Activated effector memory CD4-positive, alpha-beta T cell treated with Interleukin-2 at 50 U/mL for 16 hours (primary cell): ENCODE measurements around the gene RAMP2.
A peak's percentile ranks its signal among the peaks of the same experiment; 100 is the strongest.

Experiments used
- DNase-seq: peaks from one replicate; pipeline ENCODE4 v3.0.0-alpha.2; 2020

Gene RAMP2

GRCh38 chr17:42795465-42795864, 34.4 kb downstream of the RAMP2 start:
- DNase-seq = no peak

DNA sequence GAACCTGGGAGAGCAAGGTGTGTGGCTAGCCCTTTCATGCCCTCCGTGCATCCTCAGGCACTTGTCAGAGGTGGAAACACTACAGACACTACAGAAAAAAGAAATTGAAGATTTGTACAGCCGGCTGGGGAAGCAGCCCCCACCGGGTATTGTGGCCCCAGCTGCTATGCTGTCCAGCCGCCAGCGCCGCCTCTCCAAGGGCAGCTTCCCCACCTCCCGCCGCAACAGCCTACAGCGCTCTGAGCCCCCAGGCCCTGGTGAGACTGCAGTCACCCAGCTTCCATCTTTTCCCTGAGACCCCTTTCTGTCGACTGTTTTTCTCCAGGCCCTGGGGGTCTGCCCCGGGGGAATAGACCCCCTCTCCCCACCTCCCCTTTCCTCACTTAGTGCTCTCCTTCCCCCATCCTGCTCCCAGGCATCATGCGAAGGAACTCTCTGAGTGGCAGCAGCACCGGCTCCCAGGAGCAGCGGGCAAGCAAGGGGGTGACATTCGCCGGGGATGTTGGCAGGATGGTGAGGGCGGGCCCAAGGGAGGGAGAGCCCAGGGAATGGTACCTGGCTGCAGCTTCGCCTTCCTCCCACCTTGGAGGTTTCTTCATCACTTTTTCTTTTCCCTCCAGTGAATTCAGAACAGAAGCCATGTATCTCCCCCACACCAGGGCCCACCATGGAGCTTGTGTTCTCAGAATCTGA, 35.2 kb downstream of the RAMP2 start:
- no peak for DNase-seq

DNA sequence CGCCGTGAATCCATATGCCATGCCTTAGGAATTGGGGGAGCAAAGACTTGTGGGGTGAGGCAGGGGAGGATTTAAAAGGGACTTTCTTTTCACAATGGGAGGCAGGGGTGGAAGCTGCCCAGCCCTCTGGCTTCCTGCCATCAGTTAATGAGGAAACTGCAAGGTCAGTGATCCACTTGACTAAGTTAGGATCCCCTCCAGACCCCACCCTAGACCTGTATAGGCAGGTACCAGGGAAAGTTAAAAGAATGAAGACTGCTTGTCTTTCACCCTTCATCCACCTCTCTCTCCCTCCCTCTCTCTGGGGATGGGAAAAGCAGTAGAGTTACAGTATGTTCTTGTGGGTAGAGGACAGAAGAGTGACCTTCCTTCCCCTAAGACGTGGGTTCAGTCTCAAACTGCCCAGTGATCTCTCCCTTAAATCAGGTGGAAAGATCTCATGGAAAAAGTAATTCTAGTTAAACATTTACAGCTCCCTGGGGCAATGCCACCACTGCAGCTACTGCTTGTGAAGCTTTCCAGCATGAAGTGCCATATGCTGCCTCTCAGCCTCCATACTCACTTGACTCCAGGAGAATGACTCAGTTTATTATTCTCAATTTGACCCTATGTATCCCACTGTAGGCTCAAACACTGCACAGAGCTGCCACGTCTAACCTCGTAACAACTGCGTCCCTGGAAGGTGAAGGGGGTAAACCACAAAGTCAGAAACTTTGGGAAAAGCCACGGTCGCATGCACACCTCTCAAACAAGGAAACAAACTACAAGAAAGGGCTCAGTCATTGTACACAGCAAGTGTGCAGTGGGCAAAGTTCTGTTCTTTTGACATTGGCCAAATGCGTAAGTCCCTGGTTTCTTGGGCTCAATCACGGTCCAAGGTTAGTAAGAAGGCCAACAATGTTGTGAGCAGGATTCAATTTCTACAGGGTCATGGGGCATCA, 36.3 kb downstream of the RAMP2 start:
- no peak for DNase-seq

DNA sequence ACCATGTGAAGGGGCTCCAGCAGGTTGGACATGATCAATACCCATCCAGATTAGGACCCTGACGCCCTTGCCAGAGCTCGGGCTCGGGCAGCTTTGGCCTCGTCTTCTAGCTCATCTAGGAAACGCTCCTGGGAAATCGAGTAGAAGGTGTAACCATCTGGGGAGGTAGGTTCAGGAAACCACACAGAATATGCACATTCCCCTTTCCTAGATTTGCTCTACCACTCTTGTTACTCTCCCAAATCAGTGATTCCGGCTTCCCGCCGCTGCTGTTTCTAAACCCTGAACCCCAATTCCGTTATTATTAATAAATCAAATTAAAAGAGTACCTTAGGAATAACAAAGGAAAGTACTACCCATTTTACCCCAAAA, 37.0 kb downstream of the RAMP2 start:
- no peak for DNase-seq

GRCh38 chr17:42798383-42799380, 37.7 kb downstream of the RAMP2 start, which contains the start of the genes CNTD1 and COA3:
TSS of gene CNTD1 (plus strand) at chr17:42798861. CDS start at chr17:42799068, 207 bp downstream.
TSS of gene COA3 (minus strand) at chr17:42798704. CDS start at chr17:42798681, 23 bp downstream.
- peak; percentile 65 for DNase-seq

GRCh38 chr17:42803074-42803883, 42.3 kb downstream of the RAMP2 start:
- no peak for DNase-seq

DNA sequence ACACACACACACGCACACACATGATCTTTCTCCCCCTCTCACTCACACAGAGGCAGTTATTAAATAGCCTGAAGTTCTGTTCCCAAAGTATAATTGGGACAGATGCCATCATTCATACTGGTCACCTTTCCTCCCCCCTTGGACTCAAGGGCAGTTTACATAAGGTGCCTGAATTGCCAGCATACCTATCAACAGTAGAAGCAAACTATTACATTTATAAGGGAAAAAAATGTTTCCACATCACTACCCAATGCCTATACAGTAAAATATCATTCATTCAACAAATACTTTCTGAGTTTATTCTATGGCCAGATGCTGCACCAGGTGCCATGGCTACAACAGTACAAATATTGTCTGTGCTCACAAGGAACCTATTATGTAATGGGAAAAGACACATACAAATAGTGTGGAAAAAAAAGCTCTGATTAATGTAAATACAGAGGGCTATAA, 43.9 kb downstream of the RAMP2 start:
- DNase-seq = no peak

GRCh38 chr17:42806249-42806648, 45.2 kb downstream of the RAMP2 start:
- DNase-seq = no peak

DNA sequence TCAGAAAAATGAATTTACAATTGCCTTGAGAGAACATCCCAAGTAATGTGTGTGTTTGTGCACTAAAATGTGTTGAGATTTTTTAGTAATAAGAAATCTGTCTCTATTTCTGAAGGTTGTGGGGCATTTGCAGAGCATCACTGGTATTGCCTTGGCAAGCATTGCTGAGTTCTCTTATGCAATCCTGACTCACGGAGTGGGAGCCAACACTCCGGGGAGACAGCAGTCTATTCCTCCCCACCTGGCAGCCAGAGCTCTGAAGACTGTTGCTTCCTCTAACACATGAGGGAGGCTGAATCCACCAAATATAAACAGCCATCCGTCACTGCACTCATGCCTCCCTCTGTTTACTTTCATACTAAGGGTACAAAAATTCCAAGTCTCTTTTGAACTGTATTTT, 48.2 kb downstream of the RAMP2 start:
- no peak for DNase-seq
